ENCODE measurements around the gene ELMO3.

DNA sequence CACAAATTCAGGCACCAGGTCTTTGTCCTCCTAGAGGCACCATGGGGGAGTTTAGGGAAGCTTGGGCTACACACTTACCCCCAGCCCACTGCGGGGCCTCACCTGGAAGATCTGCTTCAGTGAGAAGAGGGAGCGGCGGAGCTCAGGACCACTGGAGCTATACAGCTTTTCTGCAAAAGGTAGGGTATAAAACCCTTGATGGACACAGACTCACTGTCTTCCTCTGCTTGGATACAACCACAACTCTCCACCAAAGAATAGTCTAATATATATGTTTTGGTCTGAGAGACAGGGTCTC, 39.3 kb downstream of the ELMO3 start:
- TF ChIP-seq POLR2A (IDR thresholded peaks at IDR 0.05), result no peak
- no peak for TF ChIP-seq CTCF (IDR thresholded peaks at IDR 0.05)
